Muscle of arm (tissue), 14 donors: Measurements from ENCODE around the gene OR5H15. TPM values are rescaled to one million over a fixed set of nuclear protein-coding genes. Genes with fewer than 3 reads are reported as not detected.
"Not testable (repeated sequence)": the region's sequence is repeated elsewhere in the genome, so short reads cannot be mapped to it uniquely, and the experiment has no call there.

Experiments
- DNase-seq: peaks from one replicate; pipeline ENCODE4 v3.0.0-alpha.2; 2013
- long read RNA-seq, 11 donors: transcript quantifications; one replicate each; lab custom pipeline, GENCODE V29; 2026
- polyA plus RNA-seq, 12 donors: library from polyadenylated mRNA; unstranded; fragments of 120-200 nt; gene quantifications; one replicate each; pipeline ENCODE4 v1.2.1, GENCODE V29; 2013; ENCODE audit not compliant: insufficient read length in 12 of 12

OR5H15 gene
- not detected for polyA plus RNA-seq
- long read RNA-seq, donor 1, result 0 reads
- long read RNA-seq, donor 2, result 0 reads
- long read RNA-seq, donor 3, result 0 reads
- long read RNA-seq, donor 4, result 0 reads
- long read RNA-seq, donor 5, result 0 reads
- long read RNA-seq, donor 6, result 0 reads
- long read RNA-seq, donor 7, result 0 reads
- long read RNA-seq, donor 8, result 0 reads
- long read RNA-seq, donor 9, result 0 reads
- long read RNA-seq, donor 10, result 0 reads
- long read RNA-seq, donor 11, result 0 reads

GRCh38 chr3:98166396-98166795 lies at the start of gene OR5H15:
Gene OR5H15 (plus strand): TSS chr3:98166696. CDS start chr3:98168700, 2,004 bp downstream.
- no peak for DNase-seq

- DNase-seq, result no peak
These were observed 36.1 kb upstream of the OR5H15 start, which contains the start of gene OR5H1 for GRCh38 chr3:98130421-98130820. Gene OR5H1 (plus strand): TSS chr3:98130721. CDS start chr3:98132698, 1,977 bp downstream.

- DNase-seq, result no peak
These were observed 29.9 kb upstream of the OR5H15 start for GRCh38 chr3:98136631-98137030.

GRCh38 chr3:98137826-98138557 lies 28.5 kb upstream of the OR5H15 start:
- not testable (repeated sequence) for DNase-seq

GRCh38 chr3:98140531-98140930 lies 26.0 kb upstream of the OR5H15 start:
- no peak for DNase-seq

GRCh38 chr3:98147179-98147578 lies 19.3 kb upstream of the OR5H15 start, which contains the start of gene OR5H14:
Gene OR5H14 (plus strand): TSS chr3:98147479. CDS start chr3:98149386, 1,907 bp downstream.
- DNase-seq, result no peak

GRCh38 chr3:98148751-98149150 lies 17.7 kb upstream of the OR5H15 start:
- no peak for DNase-seq

GRCh38 chr3:98149456-98149855 lies 17.0 kb upstream of the OR5H15 start:
- not testable (repeated sequence) for DNase-seq

GRCh38 chr3:98151241-98151640 lies 15.3 kb upstream of the OR5H15 start:
- no peak for DNase-seq

GRCh38 chr3:98171071-98171470 lies 4.6 kb downstream of the OR5H15 start:
- no peak for DNase-seq

GRCh38 chr3:98172621-98173020 lies 6.1 kb downstream of the OR5H15 start:
- DNase-seq, result no peak

- no peak for DNase-seq
These were observed 13.9 kb downstream of the OR5H15 start for GRCh38 chr3:98180319-98180890.

GRCh38 chr3:98182196-98182595 lies 15.7 kb downstream of the OR5H15 start:
- no peak for DNase-seq

- no peak for DNase-seq
These were observed 18.7 kb downstream of the OR5H15 start for GRCh38 chr3:98185180-98185579.

GRCh38 chr3:98188545-98188944 lies 22.0 kb downstream of the OR5H15 start:
- no peak for DNase-seq

GRCh38 chr3:98190911-98191310 lies 24.4 kb downstream of the OR5H15 start:
- DNase-seq, result not testable (repeated sequence)

- not testable (repeated sequence) for DNase-seq
These were observed 29.8 kb downstream of the OR5H15 start for GRCh38 chr3:98196293-98196692.

- no peak for DNase-seq
These were observed 32.5 kb downstream of the OR5H15 start for GRCh38 chr3:98199020-98199419.

GRCh38 chr3:98209244-98209643 lies 42.7 kb downstream of the OR5H15 start:
- no peak for DNase-seq

- no peak for DNase-seq
These were observed 46.8 kb downstream of the OR5H15 start for GRCh38 chr3:98213276-98213675.

GRCh38 chr3:98215051-98215450 lies 48.6 kb downstream of the OR5H15 start:
- DNase-seq, result no peak
